22Rv1 (cell line): ENCODE results near the gene CELF2.
A peak's percentile ranks its signal among the peaks of the same experiment; 100 is the strongest.

ENCODE experiments used
- H3K27ac ChIP-seq: fragments of 450-650 bp; 2 replicates; pipeline ENCODE4 v1.5.1; 2017
- CTCF ChIP-seq: fragments of 450-650 bp; IDR thresholded peaks from 2 replicates; pipeline ENCODE4 v1.5.1; 2017; ENCODE audit warnings: mild to moderate bottlenecking
- ZFX ChIP-seq: fragments of 450-650 bp; IDR thresholded peaks from 2 replicates; pipeline ENCODE4 v1.6.1; 2017; ENCODE audit warnings: antibody characterized with exemption, borderline replicate concordance

Gene CELF2

GRCh38 chr10:11270135-11270857, 252.6 kb downstream of the CELF2 start:
- no peak overlapping the region for H3K27ac ChIP-seq
- TF ChIP-seq ZFX = no peak
- peak; percentile 96 for TF ChIP-seq CTCF

- no peak for TF ChIP-seq ZFX
- peak; percentile 23 for TF ChIP-seq CTCF
- H3K27ac ChIP-seq = no peak overlapping the region
Measured at GRCh38 chr10:11270858-11271179, 253.1 kb downstream of the CELF2 start.

GRCh38 chr10:11272915-11273389, 255.3 kb downstream of the CELF2 start:
- TF ChIP-seq CTCF = no peak
- no peak for TF ChIP-seq ZFX
- no peak overlapping the region for H3K27ac ChIP-seq

- TF ChIP-seq CTCF (no peak), ZFX (no peak)
- no peak overlapping the region for H3K27ac ChIP-seq
Measured at GRCh38 chr10:11274452-11274851, 256.8 kb downstream of the CELF2 start.

- H3K27ac ChIP-seq = no peak overlapping the region
- no peak for TF ChIP-seq CTCF
- TF ChIP-seq ZFX = no peak
Measured at GRCh38 chr10:11275651-11276050, 258.0 kb downstream of the CELF2 start.

- no peak overlapping the region for H3K27ac ChIP-seq
- no peak for TF ChIP-seq CTCF
- TF ChIP-seq ZFX = no peak
Measured at GRCh38 chr10:11276449-11276990, 258.8 kb downstream of the CELF2 start.

GRCh38 chr10:11279314-11279713, 261.6 kb downstream of the CELF2 start:
- no peak overlapping the region for H3K27ac ChIP-seq
- TF ChIP-seq CTCF = no peak
- no peak for TF ChIP-seq ZFX
